ENCODE measurements around the gene SNX1. TPM values are rescaled to one million over a fixed set of nuclear protein-coding genes. Genes with fewer than 3 reads are reported as not detected.
A peak's percentile ranks its signal among the peaks of the same experiment; 100 is the strongest.

SNX1 gene
- total and polyA plus RNA-seq, 2 of the 13 experiments (the other 11 are each of a cell fraction or from before 2014, with no cell fraction given) = 29.3 to 60.1 TPM

DNA sequence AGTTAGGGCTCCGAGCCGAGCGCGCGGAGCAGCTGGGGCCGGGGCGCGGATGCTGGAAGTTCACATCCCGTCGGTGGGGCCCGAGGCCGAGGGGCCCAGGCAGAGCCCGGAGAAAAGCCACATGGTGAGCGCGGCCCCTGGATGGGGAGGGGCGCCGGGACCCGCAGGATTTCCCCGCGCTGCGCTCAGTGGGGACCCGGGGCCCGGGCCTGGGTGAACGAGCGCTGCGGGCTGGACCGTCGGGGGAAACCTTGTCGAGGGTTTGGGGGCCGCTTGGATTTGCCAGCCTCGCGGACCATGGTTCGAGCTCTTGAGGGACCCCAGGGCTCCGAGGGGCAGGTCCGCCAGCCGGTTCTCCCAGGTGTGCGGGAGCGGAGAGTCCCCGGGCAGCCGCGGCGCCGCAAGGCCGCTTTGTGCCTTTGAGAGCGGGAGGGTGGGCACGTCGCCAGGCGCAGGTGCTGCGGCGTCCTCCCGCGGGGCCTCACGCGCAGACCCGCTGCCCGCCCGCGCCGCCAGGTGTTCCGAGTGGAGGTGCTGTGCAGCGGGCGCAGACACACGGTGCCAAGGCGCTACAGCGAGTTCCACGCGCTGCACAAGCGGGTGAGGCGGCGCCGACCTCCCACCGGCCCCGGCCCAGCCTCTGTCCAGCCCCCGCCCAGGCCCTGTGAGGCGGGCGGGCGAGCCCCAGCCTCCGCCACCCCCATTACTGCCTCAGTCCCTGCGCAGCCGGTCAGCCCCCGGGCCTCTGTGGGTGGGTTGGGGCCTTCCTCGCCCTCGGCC lies 56.1 kb downstream of the SNX1 start, which contains the start of gene SNX22 (continued):
- TF ChIP-seq, protein P1, sequence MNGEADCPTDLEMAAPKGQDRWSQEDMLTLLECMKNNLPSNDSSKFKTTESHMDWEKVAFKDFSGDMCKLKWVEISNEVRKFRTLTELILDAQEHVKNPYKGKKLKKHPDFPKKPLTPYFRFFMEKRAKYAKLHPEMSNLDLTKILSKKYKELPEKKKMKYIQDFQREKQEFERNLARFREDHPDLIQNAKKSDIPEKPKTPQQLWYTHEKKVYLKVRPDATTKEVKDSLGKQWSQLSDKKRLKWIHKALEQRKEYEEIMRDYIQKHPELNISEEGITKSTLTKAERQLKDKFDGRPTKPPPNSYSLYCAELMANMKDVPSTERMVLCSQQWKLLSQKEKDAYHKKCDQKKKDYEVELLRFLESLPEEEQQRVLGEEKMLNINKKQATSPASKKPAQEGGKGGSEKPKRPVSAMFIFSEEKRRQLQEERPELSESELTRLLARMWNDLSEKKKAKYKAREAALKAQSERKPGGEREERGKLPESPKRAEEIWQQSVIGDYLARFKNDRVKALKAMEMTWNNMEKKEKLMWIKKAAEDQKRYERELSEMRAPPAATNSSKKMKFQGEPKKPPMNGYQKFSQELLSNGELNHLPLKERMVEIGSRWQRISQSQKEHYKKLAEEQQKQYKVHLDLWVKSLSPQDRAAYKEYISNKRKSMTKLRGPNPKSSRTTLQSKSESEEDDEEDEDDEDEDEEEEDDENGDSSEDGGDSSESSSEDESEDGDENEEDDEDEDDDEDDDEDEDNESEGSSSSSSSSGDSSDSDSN (CRISPR knock-in tag; IDR thresholded peaks at IDR 0.05) = peak; percentile 54; the same call in 1 of the 2 replicates
- TF ChIP-seq U2AF1 (optimal IDR thresholded peaks at IDR 0.05; ENCODE audit: low read depth, low read length) = no peak
- 0 out of 2 replicates have a peak, but pooled peaks have one; percentile 39 for TF ChIP-seq ARID2 (CRISPR knock-in tag; IDR thresholded peaks at IDR 0.05; ENCODE audit: borderline replicate concordance)
- peak; percentile 44; the same call in 1 of the 2 replicates for TF ChIP-seq SPEN (CRISPR knock-in tag; IDR thresholded peaks at IDR 0.05; ENCODE audit: low read depth)
- peak; percentile 54; the same call in 1 of the 2 replicates for TF ChIP-seq ARNT2 (CRISPR knock-in tag; IDR thresholded peaks at IDR 0.05; ENCODE audit: low read depth)
- TF ChIP-seq MBD4 (IDR thresholded peaks at IDR 0.05; ENCODE audit: borderline replicate concordance, low read length) = no peak
- no peak for TF ChIP-seq ZNF224 (CRISPR knock-in tag; IDR thresholded peaks at IDR 0.05)
- no peak for TF ChIP-seq ZNF598 (CRISPR knock-in tag; IDR thresholded peaks at IDR 0.05; ENCODE audit: borderline replicate concordance)
- TF ChIP-seq SNAI1 (CRISPR knock-in tag; IDR thresholded peaks at IDR 0.05; ENCODE audit: borderline replicate concordance) = peak; percentile 83; the same call in 1 of the 2 replicates
- TF ChIP-seq, protein P2, sequence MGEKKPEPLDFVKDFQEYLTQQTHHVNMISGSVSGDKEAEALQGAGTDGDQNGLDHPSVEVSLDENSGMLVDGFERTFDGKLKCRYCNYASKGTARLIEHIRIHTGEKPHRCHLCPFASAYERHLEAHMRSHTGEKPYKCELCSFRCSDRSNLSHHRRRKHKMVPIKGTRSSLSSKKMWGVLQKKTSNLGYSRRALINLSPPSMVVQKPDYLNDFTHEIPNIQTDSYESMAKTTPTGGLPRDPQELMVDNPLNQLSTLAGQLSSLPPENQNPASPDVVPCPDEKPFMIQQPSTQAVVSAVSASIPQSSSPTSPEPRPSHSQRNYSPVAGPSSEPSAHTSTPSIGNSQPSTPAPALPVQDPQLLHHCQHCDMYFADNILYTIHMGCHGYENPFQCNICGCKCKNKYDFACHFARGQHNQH (CRISPR knock-in tag; IDR thresholded peaks at IDR 0.05) = no peak
- TF ChIP-seq, protein P3, sequence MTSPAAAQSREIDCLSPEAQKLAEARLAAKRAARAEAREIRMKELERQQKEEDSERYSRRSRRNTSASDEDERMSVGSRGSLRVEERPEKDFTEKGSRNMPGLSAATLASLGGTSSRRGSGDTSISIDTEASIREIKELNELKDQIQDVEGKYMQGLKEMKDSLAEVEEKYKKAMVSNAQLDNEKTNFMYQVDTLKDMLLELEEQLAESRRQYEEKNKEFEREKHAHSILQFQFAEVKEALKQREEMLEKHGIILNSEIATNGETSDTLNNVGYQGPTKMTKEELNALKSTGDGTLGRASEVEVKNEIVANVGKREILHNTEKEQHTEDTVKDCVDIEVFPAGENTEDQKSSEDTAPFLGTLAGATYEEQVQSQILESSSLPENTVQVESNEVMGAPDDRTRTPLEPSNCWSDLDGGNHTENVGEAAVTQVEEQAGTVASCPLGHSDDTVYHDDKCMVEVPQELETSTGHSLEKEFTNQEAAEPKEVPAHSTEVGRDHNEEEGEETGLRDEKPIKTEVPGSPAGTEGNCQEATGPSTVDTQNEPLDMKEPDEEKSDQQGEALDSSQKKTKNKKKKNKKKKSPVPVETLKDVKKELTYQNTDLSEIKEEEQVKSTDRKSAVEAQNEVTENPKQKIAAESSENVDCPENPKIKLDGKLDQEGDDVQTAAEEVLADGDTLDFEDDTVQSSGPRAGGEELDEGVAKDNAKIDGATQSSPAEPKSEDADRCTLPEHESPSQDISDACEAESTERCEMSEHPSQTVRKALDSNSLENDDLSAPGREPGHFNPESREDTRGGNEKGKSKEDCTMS (CRISPR knock-in tag; conservative IDR thresholded peaks at IDR 0.05) = no peak
- TF ChIP-seq MAZ (IDR thresholded peaks at IDR 0.05; ENCODE audit: borderline replicate concordance, low read depth, low read length) = no peak
- TF ChIP-seq MAZ (CRISPR knock-in tag; IDR thresholded peaks at IDR 0.05; ENCODE audit: low read depth) = peak; percentile 50
- no peak for TF ChIP-seq HNF4G (IDR thresholded peaks at IDR 0.05; ENCODE audit: borderline replicate concordance, low read depth, low read length)
- TF ChIP-seq HNF4G (CRISPR knock-in tag; IDR thresholded peaks at IDR 0.05; ENCODE audit: borderline replicate concordance, low read depth) = no peak
- peak; percentile 3 for TF ChIP-seq XRCC5 (optimal IDR thresholded peaks at IDR 0.05; ENCODE audit: low read length)
- TF ChIP-seq, protein P4, sequence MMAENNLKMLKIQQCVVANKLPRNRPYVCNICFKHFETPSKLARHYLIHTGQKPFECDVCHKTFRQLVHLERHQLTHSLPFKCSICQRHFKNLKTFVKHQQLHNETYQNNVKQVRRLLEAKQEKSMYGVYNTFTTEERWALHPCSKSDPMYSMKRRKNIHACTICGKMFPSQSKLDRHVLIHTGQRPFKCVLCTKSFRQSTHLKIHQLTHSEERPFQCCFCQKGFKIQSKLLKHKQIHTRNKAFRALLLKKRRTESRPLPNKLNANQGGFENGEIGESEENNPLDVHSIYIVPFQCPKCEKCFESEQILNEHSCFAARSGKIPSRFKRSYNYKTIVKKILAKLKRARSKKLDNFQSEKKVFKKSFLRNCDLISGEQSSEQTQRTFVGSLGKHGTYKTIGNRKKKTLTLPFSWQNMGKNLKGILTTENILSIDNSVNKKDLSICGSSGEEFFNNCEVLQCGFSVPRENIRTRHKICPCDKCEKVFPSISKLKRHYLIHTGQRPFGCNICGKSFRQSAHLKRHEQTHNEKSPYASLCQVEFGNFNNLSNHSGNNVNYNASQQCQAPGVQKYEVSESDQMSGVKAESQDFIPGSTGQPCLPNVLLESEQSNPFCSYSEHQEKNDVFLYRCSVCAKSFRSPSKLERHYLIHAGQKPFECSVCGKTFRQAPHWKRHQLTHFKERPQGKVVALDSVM (CRISPR knock-in tag; IDR thresholded peaks at IDR 0.05) = 0 out of 2 replicates have a peak, but pooled peaks have one; percentile 20
- no peak for TF ChIP-seq MTA3 (CRISPR knock-in tag; IDR thresholded peaks at IDR 0.05)

All from HepG2 (cell line).